Umbilical cord (tissue), 2 donors: Measurements from ENCODE around the gene NOS3. TPM values are rescaled to one million over a fixed set of nuclear protein-coding genes. Genes with fewer than 3 reads are reported as not detected.
"Not testable (repeated sequence)": the region's sequence is repeated elsewhere in the genome, so short reads cannot be mapped to it uniquely, and the experiment has no call there.

Experiments
- DNase-seq: peaks from one replicate; pipeline ENCODE4 v3.0.0-alpha.2; 2015; ENCODE audit warnings: low spot score
- total RNA-seq: library from RNA; depleted of rRNA; stranded (reverse); fragments of >200 nt; gene quantifications from one replicate; pipeline ENCODE4 v1.2.3, GENCODE V29; 2014; ENCODE audit warnings: low replicate concordance; ENCODE audit not compliant: insufficient read depth

Gene NOS3
- total RNA-seq, 1 donor from 2014 or later = 4.6 TPM

GRCh38 chr7:150999497-151000230 is 8.8 kb downstream of the NOS3 start:
- no peak for DNase-seq

DNA sequence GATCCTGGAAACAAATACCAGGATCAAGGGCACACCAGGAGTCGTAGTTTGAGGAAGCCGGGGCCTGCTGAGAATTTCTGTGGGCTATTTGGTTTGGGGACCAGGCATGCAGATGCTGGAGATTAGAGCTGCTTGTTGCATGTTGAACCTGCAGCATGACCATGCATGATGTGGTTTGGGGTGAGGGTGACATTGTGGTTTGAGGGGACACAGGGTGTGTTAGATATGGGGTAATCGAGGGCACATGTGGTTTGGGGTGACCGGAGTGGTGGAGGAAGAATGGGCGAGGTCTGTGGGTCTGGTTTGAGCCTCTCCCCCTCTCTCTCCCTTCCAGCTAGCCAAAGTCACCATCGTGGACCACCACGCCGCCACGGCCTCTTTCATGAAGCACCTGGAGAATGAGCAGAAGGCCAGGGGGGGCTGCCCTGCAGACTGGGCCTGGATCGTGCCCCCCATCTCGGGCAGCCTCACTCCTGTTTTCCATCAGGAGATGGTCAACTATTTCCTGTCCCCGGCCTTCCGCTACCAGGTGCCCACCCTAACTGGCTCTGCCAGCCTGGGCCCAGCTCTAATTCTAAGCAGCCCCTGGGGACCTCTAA is 10.2 kb downstream of the NOS3 start:
- no peak for DNase-seq

GRCh38 chr7:151001546-151001945 is 10.7 kb downstream of the NOS3 start:
- no peak for DNase-seq

DNA sequence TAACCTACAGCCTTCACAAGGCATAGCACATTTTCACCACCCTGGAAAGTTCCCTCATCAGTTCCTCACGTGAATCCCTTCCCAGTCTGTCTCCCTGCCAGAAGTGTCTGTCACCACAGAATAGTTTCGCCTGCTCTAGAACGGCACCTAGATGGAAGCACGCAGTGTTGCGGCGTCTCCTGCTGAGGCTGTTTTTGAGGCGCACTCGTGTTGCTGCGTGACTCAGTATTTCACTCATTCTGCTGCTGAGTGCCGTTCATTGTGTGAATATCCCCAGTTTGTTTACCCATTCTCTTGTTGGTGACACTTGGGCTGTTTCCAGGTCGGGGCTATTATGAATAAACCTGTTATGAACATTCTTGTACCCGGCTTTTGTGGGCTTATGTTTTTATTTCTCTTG is 12.8 kb downstream of the NOS3 start:
- no peak for DNase-seq

DNA sequence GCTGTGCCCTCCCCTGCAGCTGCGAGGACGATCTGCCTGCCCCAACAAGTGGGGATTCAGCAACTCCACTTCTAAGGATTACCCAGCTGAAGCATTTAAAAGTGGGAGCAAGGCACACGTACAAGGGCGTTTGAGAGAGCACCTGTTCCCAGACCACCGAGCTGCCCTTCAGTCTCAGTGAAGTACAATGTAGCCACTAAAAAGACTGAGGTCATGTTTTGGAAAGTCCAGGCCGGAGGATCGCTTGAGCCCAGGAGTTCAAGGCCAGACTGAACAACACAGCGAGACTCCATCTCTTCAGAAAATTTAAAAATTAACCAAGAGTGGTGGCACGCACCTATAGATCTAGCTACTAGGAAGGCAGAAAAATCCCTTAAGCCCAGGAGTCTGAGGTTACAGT is 14.7 kb downstream of the NOS3 start:
- DNase-seq = no peak

- DNase-seq = no peak
Measured at GRCh38 chr7:151006590-151007300, 15.9 kb downstream of the NOS3 start.

GRCh38 chr7:151007469-151007898 is 16.7 kb downstream of the NOS3 start:
- DNase-seq = no peak

DNA sequence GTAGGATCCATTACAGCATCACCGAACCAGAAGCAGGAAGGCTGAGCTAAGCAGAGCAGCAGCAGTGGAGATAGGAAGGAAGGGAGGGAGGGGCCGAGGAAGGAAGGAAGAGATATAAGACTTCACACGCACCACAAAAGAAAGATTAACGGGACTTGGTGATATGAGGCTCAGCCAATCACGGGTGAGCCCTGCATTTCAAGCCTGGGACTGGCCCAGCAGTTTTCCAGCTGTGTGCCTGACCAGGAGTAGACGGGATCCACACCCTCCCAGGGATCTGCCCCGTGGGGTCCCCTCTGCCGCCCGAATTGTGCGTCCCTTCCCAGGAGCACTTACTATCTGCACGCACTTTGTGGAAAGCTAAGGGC is 17.3 kb downstream of the NOS3 start:
- DNase-seq = peak; percentile 87

DNA sequence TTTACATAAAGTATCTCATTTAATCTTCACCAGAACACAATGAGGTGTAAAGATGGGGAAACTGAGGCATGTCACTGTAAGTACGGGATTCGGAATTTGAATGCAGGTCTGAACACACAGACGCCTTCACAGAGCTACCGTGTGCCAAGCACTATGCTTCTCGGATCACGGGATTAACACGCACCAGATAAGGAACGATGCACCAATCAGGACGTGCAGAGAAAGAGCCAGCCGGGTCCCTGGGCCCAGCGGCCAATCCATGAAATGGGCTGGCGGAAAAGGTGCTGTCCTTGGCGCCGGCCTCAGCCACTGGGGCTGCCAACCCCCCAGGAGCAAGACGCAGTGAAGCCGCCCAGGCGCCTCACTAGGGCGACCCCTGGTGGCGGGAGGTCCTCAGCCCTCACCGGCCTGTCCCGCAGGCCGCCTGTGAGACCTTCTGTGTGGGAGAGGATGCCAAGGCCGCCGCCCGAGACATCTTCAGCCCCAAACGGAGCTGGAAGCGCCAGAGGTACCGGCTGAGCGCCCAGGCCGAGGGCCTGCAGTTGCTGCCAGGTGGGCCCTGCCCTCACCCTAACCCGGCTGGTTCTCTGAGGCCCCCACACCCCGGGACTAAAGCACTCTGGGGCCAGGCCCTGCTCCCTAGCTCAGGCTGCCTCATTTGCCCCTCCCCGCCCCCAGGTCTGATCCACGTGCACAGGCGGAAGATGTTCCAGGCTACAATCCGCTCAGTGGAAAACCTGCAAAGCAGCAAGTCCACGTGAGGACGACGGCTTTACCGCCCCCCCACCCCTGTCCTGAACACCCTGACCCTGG is 17.9 kb downstream of the NOS3 start:
- DNase-seq = peak; percentile 71

GRCh38 chr7:151009327-151010036 is 18.7 kb downstream of the NOS3 start:
- DNase-seq = peak; percentile 78

DNA sequence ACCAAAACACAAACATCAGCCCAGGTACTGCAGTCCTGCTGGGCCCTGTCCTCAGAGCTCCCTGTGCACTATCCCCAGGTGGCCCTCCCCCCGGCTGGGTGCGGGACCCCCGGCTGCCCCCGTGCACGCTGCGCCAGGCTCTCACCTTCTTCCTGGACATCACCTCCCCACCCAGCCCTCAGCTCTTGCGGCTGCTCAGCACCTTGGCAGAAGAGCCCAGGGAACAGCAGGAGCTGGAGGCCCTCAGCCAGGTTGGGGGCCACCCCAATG is 19.2 kb downstream of the NOS3 start:
- DNase-seq = no peak

- DNase-seq = peak; percentile 95
Measured at GRCh38 chr7:151010307-151011096, 19.7 kb downstream of the NOS3 start.

DNA sequence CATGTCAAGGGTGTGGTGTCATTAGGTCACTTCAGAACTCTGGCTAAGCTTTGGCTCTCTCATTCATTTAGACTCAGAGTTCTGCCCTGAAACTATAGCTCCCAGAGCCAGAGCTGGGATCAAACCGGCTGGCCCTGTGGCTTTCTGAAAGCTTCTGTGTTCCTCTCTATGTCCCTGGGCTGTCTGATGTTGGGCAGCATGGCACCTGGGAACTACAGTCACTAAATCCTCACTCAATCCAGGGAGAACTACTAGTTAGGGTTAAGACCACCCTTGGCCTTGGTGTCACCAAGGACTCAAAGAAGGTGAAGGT is 20.2 kb downstream of the NOS3 start:
- DNase-seq = no peak

- DNase-seq = not testable (repeated sequence)
Measured at GRCh38 chr7:151011616-151012015, 20.8 kb downstream of the NOS3 start.

- no peak for DNase-seq
Measured at GRCh38 chr7:151012031-151012692, 21.3 kb downstream of the NOS3 start.

- DNase-seq = no peak
Measured at GRCh38 chr7:151012911-151013347, 22.1 kb downstream of the NOS3 start.

- no peak for DNase-seq
Measured at GRCh38 chr7:151013356-151013732, 22.5 kb downstream of the NOS3 start.

- peak; percentile 50 for DNase-seq
Measured at GRCh38 chr7:151013733-151014497, 23.1 kb downstream of the NOS3 start.

- no peak for DNase-seq
Measured at GRCh38 chr7:151014950-151015349, 24.1 kb downstream of the NOS3 start.

DNA sequence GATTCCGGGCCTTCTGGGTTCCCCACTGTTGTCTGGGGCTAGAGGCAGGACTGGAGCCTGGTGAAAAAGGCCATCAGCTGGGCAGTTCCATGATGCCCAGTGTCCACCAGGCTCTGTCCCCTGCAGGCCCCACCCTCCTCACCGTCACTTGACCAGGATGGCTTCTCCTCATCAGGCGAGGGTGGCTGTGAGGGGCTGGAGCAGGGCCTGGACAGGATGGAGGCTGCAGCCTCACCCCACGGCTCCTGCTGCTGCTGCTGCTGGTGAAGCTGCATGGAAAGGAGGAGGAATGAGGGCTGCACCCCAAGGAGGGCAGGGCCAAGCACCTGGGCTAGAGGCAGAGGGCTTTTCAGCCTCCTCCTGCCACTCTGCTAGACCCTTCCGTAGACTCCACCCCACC is 25.1 kb downstream of the NOS3 start:
- DNase-seq = no peak
